Colonic mucosa (tissue), 4 donors: ENCODE results near the gene GCK. TPM values are rescaled to one million over a fixed set of nuclear protein-coding genes. Genes with fewer than 3 reads are reported as not detected.

Source experiments
- DNase-seq: peaks from one replicate; pipeline ENCODE4 v3.0.0-alpha.2; 2020
- H3K27ac ChIP-seq: fragments of 200-600 bp; one replicate; pipeline ENCODE4 v1.8.0; 2021
- H3K27me3 ChIP-seq: fragments of 200-600 bp; one replicate; pipeline ENCODE4 v1.8.0; 2021
- H3K36me3 ChIP-seq: fragments of 200-600 bp; one replicate; pipeline ENCODE4 v1.8.0; 2021
- H3K4me1 ChIP-seq: fragments of 200-600 bp; one replicate; pipeline ENCODE4 v1.8.0; 2021; ENCODE audit warnings: mild to moderate bottlenecking
- H3K4me3 ChIP-seq: fragments of 200-600 bp; one replicate; pipeline ENCODE4 v1.8.0; 2021
- H3K9ac ChIP-seq, 2 donors: one replicate each; pipeline ENCODE4 v1.7.0; 2013; ENCODE audit warnings: control low read depth in 2 of 2, low read depth in 2 of 2, low read length in 2 of 2
- H3K9me3 ChIP-seq: fragments of 200-600 bp; one replicate; pipeline ENCODE4 v1.8.0; 2021
- CTCF ChIP-seq: fragments of 200-600 bp; IDR thresholded peaks from one replicate; pipeline ENCODE4 v1.8.0; 2022; ENCODE audit warnings: antibody characterized with exemption, mild to moderate bottlenecking
- intact Hi-C: fragments of 100-400 bp; cut with DNase I; formaldehyde crosslinking; loops from one replicate; pipeline ENCODE4 v1.14.1; 2022
- total RNA-seq, 2 donors: library from RNA; stranded (reverse); fragmentation: NEBNext Ultra II Directional in 1 of 2; extraction: Animal tissue kit (Norgen Biotek cat#: 25700) in 1 of 2; gene quantifications; one replicate each; pipeline ENCODE4 v1.2.1, GENCODE V29; 2021
- donor health status: healthy.
- donor health status: DM: no; HTN: no; CAD: no.
- donor health status: DM: no; HTN: no; CAD: no.

The GCK gene
- total RNA-seq, 2 donors from 2014 or later, result 0.17 to 0.19 TPM

- H3K4me1 ChIP-seq, result no peaks in the 10 kb centered on the region
- TF ChIP-seq CTCF, result no peak
- DNase-seq, result no peak
- H3K36me3 ChIP-seq, result no peaks in the 10 kb centered on the region
- no peak overlapping the region for H3K4me3 ChIP-seq
- intact Hi-C loops, result no loop called here
- no peak overlapping the region for H3K27ac ChIP-seq
- H3K9ac ChIP-seq, result no peak overlapping the region
- no peaks in the 10 kb centered on the region for H3K9me3 ChIP-seq
- H3K27me3 ChIP-seq, result no peaks in the 10 kb centered on the region
Measured at GRCh38 chr7:44148166-44148565, 41.1 kb downstream of the GCK start.

- Histone ChIP-seq H3K27ac (no peak overlapping the region), H3K27me3 (no peaks in the 10 kb centered on the region), H3K4me1 (no peaks in the 10 kb centered on the region), H3K4me3 (no peak overlapping the region), H3K9ac (no peak overlapping the region), H3K36me3 (no peaks in the 10 kb centered on the region), H3K9me3 (no peaks in the 10 kb centered on the region)
- intact Hi-C loops, result no loop called here
- no peak for DNase-seq
- no peak for TF ChIP-seq CTCF
Measured at GRCh38 chr7:44147026-44147991, 41.9 kb downstream of the GCK start.

- Histone ChIP-seq H3K9ac (no peak overlapping the region), H3K9me3 (no peaks in the 10 kb centered on the region), H3K4me3 (peak overlapping the region; percentile 34), H3K36me3 (no peaks in the 10 kb centered on the region), H3K27me3 (no peaks in the 10 kb centered on the region), H3K27ac (no peak overlapping the region), H3K4me1 (no peaks in the 10 kb centered on the region)
- peak; percentile 92 for DNase-seq
- intact Hi-C loops, result no loop called here
- no peak for TF ChIP-seq CTCF
Measured at GRCh38 chr7:44145969-44146911, 43.0 kb downstream of the GCK start.

- no peak for DNase-seq
- TF ChIP-seq CTCF, result no peak
- H3K9me3 ChIP-seq, result no peaks in the 10 kb centered on the region
- H3K4me3 ChIP-seq, result peak overlapping the region; percentile 34
- H3K9ac ChIP-seq, result no peak overlapping the region
- intact Hi-C loops, result no loop called here
- no peaks in the 10 kb centered on the region for H3K36me3 ChIP-seq
- H3K27ac ChIP-seq, result no peak overlapping the region
- H3K4me1 ChIP-seq, result no peaks in the 10 kb centered on the region
- no peaks in the 10 kb centered on the region for H3K27me3 ChIP-seq
Measured at GRCh38 chr7:44145479-44145968, 43.7 kb downstream of the GCK start.

GRCh38 chr7:44144968-44145478 lies 44.2 kb downstream of the GCK start:
- intact Hi-C loops, result no loop called here
- TF ChIP-seq CTCF, result no peak
- H3K36me3 ChIP-seq, result no peaks in the 10 kb centered on the region
- no peaks in the 10 kb centered on the region for H3K4me1 ChIP-seq
- no peaks in the 10 kb centered on the region for H3K9me3 ChIP-seq
- no peak overlapping the region for H3K27ac ChIP-seq
- H3K27me3 ChIP-seq, result no peaks in the 10 kb centered on the region
- DNase-seq, result no peak
- H3K9ac ChIP-seq, result no peak overlapping the region
- H3K4me3 ChIP-seq, result no peak overlapping the region
